Activated CD4-positive, alpha-beta memory T cell treated with anti-CD3 and anti-CD28 coated beads, Interleukin-2, amount 10 ng/mL, durations not matched to agents 7 days and 5 days (primary cell): Measurements from ENCODE around the gene NAT9. TPM values are rescaled to one million over a fixed set of nuclear protein-coding genes. Genes with fewer than 3 reads are reported as not detected.

Source experiments
- CTCF ChIA-PET: fragments of 350-600 bp; sonication (Branson Sonifier 250); formaldehyde crosslinking; loops from one replicate; lab custom pipeline; 2021; ENCODE audit warnings: antibody characterized with exemption, inconsistent platforms; lab: Charles Lee
- POLR2A ChIA-PET: fragments of 350-600 bp; sonication (Branson Sonifier 250); formaldehyde crosslinking; loops from one replicate; lab custom pipeline; 2021; ENCODE audit warnings: antibody characterized with exemption; lab: Charles Lee
- DNase-seq: peaks from one replicate; pipeline ENCODE4 v3.0.0-alpha.2; 2020
- H3K27ac Mint-ChIP-seq: one replicate; pipeline ENCODE4 v1.8.0; 2021; ENCODE audit warnings: mild to moderate bottlenecking, mixed read lengths
- H3K27me3 Mint-ChIP-seq: one replicate; pipeline ENCODE4 v1.8.0; 2021; ENCODE audit warnings: mixed read lengths
- H3K36me3 Mint-ChIP-seq: one replicate; pipeline ENCODE4 v1.8.0; 2021; ENCODE audit warnings: low read depth, mixed read lengths
- H3K4me1 Mint-ChIP-seq: one replicate; pipeline ENCODE4 v1.8.0; 2021; ENCODE audit warnings: mixed read lengths
- H3K4me3 Mint-ChIP-seq: one replicate; pipeline ENCODE4 v1.8.0; 2021; ENCODE audit warnings: mild to moderate bottlenecking, mixed read lengths
- H3K9me3 Mint-ChIP-seq: one replicate; pipeline ENCODE4 v1.8.0; 2021; ENCODE audit warnings: mixed read lengths
- total RNA-seq, 2 experiments: library from RNA; stranded (reverse); gene quantifications; one replicate each; pipeline ENCODE4 v1.2.3, GENCODE V29; 2021

The NAT9 gene, protein sequence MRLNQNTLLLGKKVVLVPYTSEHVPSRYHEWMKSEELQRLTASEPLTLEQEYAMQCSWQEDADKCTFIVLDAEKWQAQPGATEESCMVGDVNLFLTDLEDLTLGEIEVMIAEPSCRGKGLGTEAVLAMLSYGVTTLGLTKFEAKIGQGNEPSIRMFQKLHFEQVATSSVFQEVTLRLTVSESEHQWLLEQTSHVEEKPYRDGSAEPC
- total RNA-seq: 10 to 100 TPM; 32.1 to 32.3 TPM

DNA sequence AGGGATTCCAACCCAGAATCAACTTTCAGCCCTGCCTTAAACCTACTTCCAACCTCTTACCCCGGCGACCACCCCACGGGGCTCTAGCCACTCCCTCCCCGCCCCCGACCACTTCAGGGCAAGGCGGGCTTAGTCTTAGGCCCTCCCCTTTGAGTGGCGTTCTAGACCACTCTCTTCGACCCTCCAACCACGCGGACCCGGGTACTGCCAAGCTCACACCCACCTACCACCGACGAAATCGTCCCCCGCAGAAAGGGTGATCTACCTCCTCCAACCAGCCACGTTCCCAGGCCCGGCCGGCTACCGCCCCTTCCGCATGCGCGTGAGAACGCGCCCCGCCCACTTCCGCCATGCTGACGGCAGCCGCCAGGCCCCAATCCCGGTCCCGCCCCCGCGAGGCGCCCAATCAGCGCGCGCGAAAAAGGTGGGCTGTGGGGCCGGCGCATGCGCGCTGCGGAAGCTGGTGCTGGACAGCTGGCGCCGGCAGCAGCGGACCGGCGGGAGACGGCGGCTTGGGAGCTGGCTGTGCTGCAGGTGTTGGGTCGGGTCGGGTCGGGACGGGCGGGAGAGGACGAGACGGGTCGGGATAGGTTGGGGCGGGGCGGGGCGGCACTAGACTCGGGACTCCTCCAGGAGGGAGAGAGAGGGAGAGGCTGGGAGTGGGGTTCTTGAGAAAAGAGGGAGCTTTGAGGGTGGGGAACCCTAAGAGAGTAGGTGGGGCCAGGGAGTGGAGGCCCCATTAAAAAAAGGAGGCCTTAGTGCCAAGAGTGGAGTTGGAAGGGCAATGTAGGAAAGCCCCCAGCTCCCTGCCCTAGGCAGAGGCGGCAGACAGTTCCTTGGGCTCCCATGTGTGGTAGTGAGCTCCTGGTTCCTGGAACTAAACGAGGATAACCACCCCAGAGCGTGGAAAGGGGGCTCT lies at the start of gene NAT9:
Gene NAT9, minus strand, starts transcription at position 302 of the 919 bp plus-strand sequence. CDS start 647 bp downstream, outside the sequence.
- Mint-ChIP-seq H3K27me3 (no peaks in the 10 kb centered on the region), H3K4me3 (peak within 1 kb of the TSS; percentile 99), H3K4me1 (peaks cover 68% of the 10 kb centered on the region), H3K27ac (peak within 1 kb of the TSS; percentile 85), H3K36me3 (peaks cover 60% of the 10 kb centered on the region), H3K9me3 (no peaks in the 10 kb centered on the region)
- peak; percentile 99 for DNase-seq
- CTCF ChIA-PET: interaction anchor here (0.7 to 10.6 kb wide), 14 partner anchors 15 to 495 kb away, joined by 3 to 78 read pairs (median 4); partner anchors contain the start of genes MIF4GD and RAB37
- POLR2A ChIA-PET: interaction anchor here (0.9 to 8.9 kb wide), 11 partner anchors 8 to 97 kb away, joined by 3 to 60 read pairs (median 15); partner anchors contain the start of genes FDXR and RAB37

DNA sequence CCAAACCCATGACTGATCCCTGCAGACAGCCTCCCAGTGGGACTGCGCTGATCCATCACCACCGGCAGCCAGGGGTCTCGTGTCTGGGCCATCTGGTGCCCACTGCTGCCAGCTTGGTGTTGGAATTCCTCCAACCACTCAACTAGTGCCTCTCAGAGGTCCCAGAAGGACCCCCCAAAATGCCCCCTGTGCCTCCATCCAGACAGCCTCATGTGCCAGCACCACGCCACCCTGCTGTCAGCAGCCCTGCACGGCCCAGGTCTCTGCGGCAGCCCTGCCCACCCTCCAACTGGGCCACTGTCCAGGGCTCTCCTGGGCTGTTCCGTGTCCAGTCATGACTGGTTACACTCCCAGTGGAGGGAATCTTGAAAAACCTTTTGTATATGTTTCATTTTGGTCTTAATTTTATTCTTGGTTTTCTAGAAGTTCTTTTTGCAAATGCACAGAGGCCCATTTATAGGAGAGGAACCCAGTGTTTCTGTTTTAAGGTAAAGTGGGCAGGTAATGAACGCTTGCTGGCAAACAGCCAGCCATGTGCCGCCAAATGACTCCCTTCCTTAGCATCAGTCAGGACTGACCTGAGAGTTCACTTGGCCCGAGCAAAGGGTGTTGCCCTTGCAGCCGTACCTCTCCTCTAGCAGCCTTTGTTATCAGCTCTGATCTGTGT lies 48.9 kb upstream of the NAT9 start:
- H3K36me3 Mint-ChIP-seq: peaks cover 6% of the 10 kb centered on the region
- no peaks in the 10 kb centered on the region for H3K4me1 Mint-ChIP-seq
- ChIA-PET POLR2A (no interaction called here), CTCF (no interaction called here)
- no peaks in the 10 kb centered on the region for H3K9me3 Mint-ChIP-seq
- H3K4me3 Mint-ChIP-seq: no peak overlapping the region
- DNase-seq: no peak
- no peaks in the 10 kb centered on the region for H3K27me3 Mint-ChIP-seq
- no peak overlapping the region for H3K27ac Mint-ChIP-seq

DNA sequence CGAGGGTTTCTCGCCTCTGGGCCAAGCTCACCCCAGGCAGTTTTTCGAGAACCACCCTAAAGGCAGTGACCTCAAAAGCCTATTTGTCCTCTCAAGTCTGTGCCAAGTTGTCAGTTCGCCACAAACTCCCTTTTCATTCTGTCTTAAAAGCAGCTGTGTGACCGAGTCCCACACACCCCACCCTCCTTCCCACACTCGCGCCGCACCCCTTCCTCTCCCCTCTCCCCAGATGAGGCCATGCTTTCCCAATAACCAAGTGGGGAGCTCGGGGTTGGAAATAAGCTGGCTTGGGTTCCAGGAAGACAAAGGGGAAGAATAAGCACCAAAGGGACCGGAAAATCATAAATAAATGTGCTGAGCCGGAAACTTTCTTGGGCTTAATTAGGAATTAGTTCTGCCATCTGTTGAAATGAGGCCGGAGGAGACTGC lies 46.8 kb upstream of the NAT9 start:
- no peaks in the 10 kb centered on the region for H3K27me3 Mint-ChIP-seq
- H3K4me3 Mint-ChIP-seq: no peak overlapping the region
- DNase-seq: no peak
- ChIA-PET CTCF (no interaction called here), POLR2A (no interaction called here)
- no peak overlapping the region for H3K27ac Mint-ChIP-seq
- H3K4me1 Mint-ChIP-seq: no peaks in the 10 kb centered on the region
- H3K36me3 Mint-ChIP-seq: peaks cover 11% of the 10 kb centered on the region
- H3K9me3 Mint-ChIP-seq: no peaks in the 10 kb centered on the region

DNA sequence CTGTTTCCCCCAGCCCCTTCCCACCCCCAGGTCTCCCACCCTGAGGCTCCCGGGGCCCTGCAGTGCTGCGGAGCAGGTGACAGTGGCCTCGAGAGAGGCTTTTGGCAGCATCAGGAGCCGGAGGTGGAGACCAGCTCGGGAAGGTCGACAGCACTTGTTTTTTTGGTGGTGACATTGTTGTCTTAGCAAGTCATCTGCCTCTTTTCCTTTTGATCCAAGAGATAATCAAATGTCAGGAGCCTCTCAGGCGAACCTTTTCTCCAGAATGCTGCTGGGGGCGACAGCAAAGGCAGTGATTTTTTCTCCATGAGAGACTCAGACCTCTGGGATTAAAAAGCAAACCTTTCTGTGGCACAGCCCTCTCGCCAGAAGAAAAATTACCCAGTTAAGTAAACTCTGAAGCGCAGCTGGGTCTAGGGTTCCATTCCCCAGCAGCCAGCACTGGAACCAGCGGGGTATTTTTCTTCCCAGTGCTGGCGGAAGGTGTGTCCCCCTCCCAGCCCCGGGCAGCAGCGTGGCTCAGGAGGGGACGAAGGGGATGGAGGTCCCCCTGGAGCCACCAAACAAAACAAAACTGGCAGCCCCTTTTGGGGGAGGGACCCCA lies 46.3 kb upstream of the NAT9 start:
- no peaks in the 10 kb centered on the region for H3K27me3 Mint-ChIP-seq
- no peak for DNase-seq
- no peak overlapping the region for H3K4me3 Mint-ChIP-seq
- no peaks in the 10 kb centered on the region for H3K4me1 Mint-ChIP-seq
- peaks cover 11% of the 10 kb centered on the region for H3K36me3 Mint-ChIP-seq
- H3K27ac Mint-ChIP-seq: no peak overlapping the region
- ChIA-PET POLR2A (no interaction called here), CTCF (no interaction called here)
- no peaks in the 10 kb centered on the region for H3K9me3 Mint-ChIP-seq

DNA sequence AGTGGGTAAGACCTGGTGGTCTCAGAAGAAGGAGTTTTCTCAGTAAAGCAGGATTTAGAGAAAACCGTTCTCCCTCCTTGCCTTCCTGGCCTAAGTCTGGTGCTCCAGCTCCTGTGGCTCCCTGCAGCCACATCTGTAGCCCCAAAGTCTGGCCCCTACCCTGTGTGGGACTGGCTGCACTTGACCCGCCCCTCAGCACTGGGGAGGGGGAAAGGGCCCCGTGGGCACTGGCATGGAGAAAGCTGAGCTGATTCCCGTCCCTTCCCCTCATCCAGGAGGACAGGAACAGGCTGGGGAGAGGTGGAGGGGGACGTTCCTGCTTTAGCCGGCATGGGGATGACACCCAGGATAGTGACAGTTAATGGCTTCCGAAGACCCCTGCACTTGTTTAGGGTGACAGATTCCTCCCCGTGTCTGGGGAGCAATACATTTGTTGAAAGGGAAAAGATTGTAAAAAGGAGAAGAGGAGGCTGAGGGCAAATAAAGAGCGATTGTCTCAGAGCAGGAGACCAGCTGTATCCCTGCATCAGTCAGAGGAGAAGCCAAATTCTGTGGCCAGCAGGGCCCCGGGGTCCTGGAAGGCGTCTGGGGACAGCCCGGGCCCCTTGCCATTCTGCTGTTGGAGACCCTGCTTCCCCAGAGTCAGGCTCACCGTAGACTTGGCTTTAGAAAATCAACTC lies 45.6 kb upstream of the NAT9 start:
- DNase-seq: no peak
- no peak overlapping the region for H3K4me3 Mint-ChIP-seq
- POLR2A ChIA-PET: no interaction called here
- H3K27ac Mint-ChIP-seq: no peak overlapping the region
- no peaks in the 10 kb centered on the region for H3K4me1 Mint-ChIP-seq
- no peaks in the 10 kb centered on the region for H3K9me3 Mint-ChIP-seq
- peaks cover 11% of the 10 kb centered on the region for H3K36me3 Mint-ChIP-seq
- CTCF ChIA-PET: no interaction called here
- no peaks in the 10 kb centered on the region for H3K27me3 Mint-ChIP-seq

DNA sequence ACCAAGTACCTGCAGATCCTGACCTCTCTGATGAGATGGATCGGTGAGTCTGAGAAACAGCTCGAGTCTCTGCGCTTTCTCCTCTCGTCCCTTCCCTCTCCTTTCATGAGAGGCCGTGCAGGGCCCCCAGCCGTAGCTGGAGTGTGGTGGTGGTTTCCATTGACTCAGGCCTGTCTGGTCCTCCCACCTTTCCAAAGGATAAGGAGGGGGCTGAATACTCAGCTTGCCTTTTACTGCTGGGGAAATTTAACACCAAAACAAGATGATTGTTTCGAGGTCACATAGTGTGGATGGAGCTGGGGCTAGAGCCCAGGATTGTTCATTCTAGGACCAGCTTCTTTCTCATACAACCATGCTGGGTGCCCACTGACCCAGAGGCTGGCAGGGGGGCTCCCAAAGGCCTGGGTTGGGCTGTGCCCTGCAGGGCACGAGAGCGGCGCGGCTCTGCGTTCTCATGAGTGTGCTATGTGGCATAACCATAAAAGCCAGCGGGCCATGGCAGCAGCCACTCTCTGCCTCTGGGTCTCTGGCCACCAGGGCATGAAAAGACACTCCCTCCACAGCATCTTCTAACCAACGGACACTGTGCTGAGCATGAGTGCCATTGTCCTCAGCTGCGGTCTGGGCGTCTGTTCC lies 43.8 kb upstream of the NAT9 start:
- H3K36me3 Mint-ChIP-seq: peaks cover 14% of the 10 kb centered on the region
- no peak for DNase-seq
- POLR2A ChIA-PET: no interaction called here
- H3K27me3 Mint-ChIP-seq: no peaks in the 10 kb centered on the region
- no peaks in the 10 kb centered on the region for H3K9me3 Mint-ChIP-seq
- H3K4me3 Mint-ChIP-seq: no peak overlapping the region
- H3K27ac Mint-ChIP-seq: no peak overlapping the region
- peaks cover 9% of the 10 kb centered on the region for H3K4me1 Mint-ChIP-seq
- CTCF ChIA-PET: interaction anchor here (0.6 to 1.3 kb wide), 2 partner anchors 42 to 617 kb away, joined by 4 to 6 read pairs; no protein-coding TSS in a partner anchor

DNA sequence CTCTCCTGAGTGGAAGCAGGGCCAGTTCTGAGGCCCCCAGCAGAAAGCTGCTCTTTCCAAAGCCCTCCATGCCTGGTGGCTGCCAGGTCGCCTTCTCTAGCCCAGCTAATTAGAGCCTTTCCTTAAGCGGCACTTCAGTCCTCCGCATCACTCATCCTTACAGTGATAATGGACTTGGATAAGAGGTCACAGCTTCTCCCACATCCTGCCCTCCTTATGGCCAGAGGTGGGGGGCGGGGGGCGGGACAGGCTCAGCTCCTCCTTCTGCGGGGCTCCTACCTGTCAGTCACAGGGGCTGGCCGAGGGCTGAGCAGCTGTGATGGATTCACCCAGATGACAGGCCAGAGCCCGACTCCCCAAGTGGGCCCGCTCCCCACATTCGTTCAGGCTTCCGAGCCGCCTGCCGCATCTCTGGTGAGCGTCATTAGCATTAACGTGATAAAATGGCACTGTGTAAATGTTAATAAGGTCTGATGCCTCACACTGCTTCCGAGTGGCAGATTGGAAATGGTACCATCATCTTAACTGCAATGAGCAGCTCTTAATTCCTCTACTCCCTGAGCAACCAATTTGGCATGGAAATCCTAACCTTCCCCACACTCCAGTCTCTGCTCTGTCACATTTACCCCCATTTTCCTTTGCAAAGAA lies 42.3 kb upstream of the NAT9 start:
- CTCF ChIA-PET: no interaction called here

DNA sequence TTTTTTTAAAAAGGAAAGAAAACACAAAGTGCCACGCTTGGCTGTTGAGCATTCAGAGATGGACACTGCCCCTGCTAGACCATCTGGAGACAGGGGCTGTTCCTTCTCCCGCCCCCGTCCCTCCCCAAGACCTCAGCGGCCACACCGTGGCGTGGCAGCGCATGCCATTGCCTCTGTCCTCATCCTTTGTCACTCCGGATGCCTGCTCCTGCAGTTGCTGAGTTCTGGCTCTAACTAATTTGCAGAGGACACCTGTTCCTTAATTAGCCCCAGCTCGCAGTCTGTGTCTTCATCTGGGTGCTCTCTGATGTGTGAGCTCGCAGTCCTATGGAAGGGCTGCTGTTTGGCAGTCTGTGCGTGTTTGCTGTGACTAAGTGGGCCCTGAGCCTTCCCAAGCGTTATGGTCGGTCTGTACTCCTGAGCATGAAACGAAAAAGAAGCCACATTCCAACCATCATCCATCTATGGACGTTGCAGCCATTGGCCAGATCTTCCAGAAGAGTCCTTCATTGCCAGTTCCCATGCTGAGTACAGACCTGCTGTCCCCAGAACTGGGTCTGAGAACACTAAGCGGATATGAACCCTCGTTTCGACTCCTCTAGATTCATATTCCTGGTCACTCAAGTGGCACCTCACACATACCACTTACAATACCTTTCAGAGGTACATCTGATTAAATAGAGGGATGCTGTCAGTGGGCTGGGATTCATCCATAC lies 40.9 kb upstream of the NAT9 start:
- ChIA-PET POLR2A (no interaction called here), CTCF (no interaction called here)
- no peaks in the 10 kb centered on the region for H3K9me3 Mint-ChIP-seq
- no peak for DNase-seq
- no peak overlapping the region for H3K27ac Mint-ChIP-seq
- H3K4me1 Mint-ChIP-seq: peaks cover 13% of the 10 kb centered on the region
- peaks cover 23% of the 10 kb centered on the region for H3K36me3 Mint-ChIP-seq
- no peaks in the 10 kb centered on the region for H3K27me3 Mint-ChIP-seq
- no peak overlapping the region for H3K4me3 Mint-ChIP-seq

More for the DNA sequence above, 42.3 kb upstream of the NAT9 start:
- POLR2A ChIA-PET: no interaction called here
- no peak for DNase-seq
- Mint-ChIP-seq H3K9me3 (no peaks in the 10 kb centered on the region), H3K4me3 (no peak overlapping the region), H3K27ac (no peak overlapping the region), H3K4me1 (peaks cover 13% of the 10 kb centered on the region), H3K27me3 (no peaks in the 10 kb centered on the region), H3K36me3 (peaks cover 19% of the 10 kb centered on the region)

DNA sequence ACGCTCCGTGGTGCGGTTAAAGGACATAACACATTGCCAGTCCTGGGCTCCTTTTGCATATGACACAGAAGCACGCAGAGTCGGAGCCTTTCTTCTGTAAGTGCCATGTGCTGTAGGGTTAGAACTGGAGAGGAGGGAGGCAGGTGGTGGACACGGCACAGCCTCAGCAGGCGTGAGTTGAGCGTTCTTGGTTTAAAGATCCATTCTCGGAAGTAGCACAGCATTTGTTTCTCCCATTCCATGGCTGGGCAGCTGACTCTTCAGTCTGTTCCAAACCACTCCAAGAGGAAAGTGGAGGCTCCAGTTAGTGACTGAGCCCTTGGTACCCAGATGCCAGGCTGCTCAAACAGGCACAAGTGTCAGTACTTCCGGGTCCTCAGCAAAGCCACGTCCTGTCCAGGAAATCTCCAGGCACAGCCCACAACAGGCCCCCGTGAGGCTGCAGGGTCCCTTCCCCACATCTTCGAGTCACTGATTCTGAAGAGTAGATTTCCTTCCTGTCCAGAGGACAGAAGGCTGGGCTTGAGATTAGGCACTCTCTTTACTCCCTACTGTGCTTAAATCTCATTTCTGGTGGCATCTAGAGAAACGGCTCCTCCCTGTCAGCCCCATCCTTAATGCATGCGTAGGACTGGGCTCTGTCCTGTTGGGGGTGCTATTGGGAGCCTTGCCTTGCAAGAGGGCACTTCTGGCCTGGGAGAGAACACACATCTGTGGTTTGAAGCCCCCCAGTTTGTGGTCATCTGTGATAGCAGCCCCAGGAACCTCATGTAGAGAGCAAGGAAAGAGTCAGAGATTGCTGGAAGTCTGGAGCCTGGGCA lies 39.6 kb upstream of the NAT9 start:
- peaks cover 13% of the 10 kb centered on the region for H3K4me1 Mint-ChIP-seq
- peaks cover 18% of the 10 kb centered on the region for H3K36me3 Mint-ChIP-seq
- DNase-seq: no peak
- H3K9me3 Mint-ChIP-seq: no peaks in the 10 kb centered on the region
- H3K4me3 Mint-ChIP-seq: no peak overlapping the region
- CTCF ChIA-PET: no interaction called here
- no peak overlapping the region for H3K27ac Mint-ChIP-seq
- POLR2A ChIA-PET: no interaction called here
- H3K27me3 Mint-ChIP-seq: no peaks in the 10 kb centered on the region

DNA sequence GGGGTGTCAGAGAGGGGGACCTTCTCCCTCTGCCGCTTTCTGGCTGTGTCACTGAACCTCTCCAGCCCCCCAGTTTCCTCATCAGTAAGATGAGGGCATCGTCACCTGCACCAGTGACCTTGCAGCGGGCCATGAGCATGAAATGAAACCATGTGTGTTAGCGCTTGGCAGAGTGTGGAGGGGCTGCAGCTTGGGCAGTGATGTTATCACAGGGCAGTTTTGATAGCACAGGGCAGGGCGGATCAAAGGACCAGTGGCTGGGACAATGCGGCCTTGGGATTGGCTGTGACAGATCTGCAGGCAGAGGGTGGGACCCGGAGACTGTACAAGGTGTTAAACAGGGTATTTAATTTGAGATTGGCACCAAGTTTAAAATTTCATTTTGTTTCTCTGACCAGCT lies 38.9 kb upstream of the NAT9 start:
- no peaks in the 10 kb centered on the region for H3K9me3 Mint-ChIP-seq
- H3K27ac Mint-ChIP-seq: no peak overlapping the region
- CTCF ChIA-PET: no interaction called here
- no peak overlapping the region for H3K4me3 Mint-ChIP-seq
- H3K27me3 Mint-ChIP-seq: no peaks in the 10 kb centered on the region
- POLR2A ChIA-PET: no interaction called here
- peaks cover 13% of the 10 kb centered on the region for H3K4me1 Mint-ChIP-seq
- DNase-seq: no peak
- peaks cover 16% of the 10 kb centered on the region for H3K36me3 Mint-ChIP-seq

DNA sequence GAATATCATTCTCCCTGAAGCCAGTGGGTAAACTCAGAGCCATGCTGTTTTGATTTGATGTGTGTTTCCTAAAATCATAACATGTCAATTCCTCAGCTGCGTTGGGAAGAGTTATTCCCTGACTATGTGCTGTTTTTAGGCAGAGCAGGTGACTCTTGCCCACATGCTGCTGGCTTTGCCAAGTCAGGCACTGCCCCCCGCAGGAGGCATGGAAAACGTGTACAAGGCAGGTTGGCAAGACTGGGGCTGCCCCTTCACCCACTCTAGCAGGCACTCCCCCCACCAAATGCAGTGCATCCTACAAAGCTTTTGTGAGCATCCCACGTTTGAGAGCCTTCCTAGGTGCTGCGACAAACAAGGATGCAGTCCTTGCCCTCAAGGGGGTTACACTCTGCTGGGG lies 38.3 kb upstream of the NAT9 start:
- Mint-ChIP-seq H3K27me3 (no peaks in the 10 kb centered on the region), H3K4me3 (no peak overlapping the region), H3K36me3 (peaks cover 16% of the 10 kb centered on the region), H3K9me3 (no peaks in the 10 kb centered on the region), H3K4me1 (peaks cover 13% of the 10 kb centered on the region), H3K27ac (no peak overlapping the region)
- CTCF ChIA-PET: no interaction called here
- no peak for DNase-seq
- POLR2A ChIA-PET: no interaction called here
